BLaER1 treated with 17β-estradiol and CSF1 and Interleukin-3, amounts not matched to agents 10 nM and 100 nM (cell line): Measurements from ENCODE around the gene MUC5B.

Experiments used
- H3K27ac ChIP-seq, 11 experiments: shearing (Covaris generic); formaldehyde crosslinking; 2 replicates each; pipeline ENCODE4 v1.8.1; 2022
- H3K27me3 ChIP-seq, 11 experiments: shearing (Covaris generic); formaldehyde crosslinking; 2 replicates each; pipeline ENCODE4 v1.8.1; 2022
- H3K36me3 ChIP-seq, 11 experiments: shearing (Covaris generic); formaldehyde crosslinking; 2 replicates each; pipeline ENCODE4 v1.8.1; 2022
- H3K4me1 ChIP-seq, 10 experiments: shearing (Covaris generic); formaldehyde crosslinking; 2 replicates each; pipeline ENCODE4 v1.8.1; 2022
- H3K4me2 ChIP-seq, 11 experiments: shearing (Covaris generic); formaldehyde crosslinking; 2 replicates each; pipeline ENCODE4 v1.8.1; 2022
- H3K4me3 ChIP-seq, 10 experiments: shearing (Covaris generic); formaldehyde crosslinking; 2 replicates each; pipeline ENCODE4 v1.8.1; 2022
- H3K9ac ChIP-seq, 11 experiments: shearing (Covaris generic); formaldehyde crosslinking; 2 replicates each; pipeline ENCODE4 v1.8.1; 2022
- H3K9me3 ChIP-seq, 11 experiments: shearing (Covaris generic); formaldehyde crosslinking; replicated peaks in 1 of 11; 2 replicates each; pipeline ENCODE4 v1.8.1; 2022
- H4K20me1 ChIP-seq, 11 experiments: shearing (Covaris generic); formaldehyde crosslinking; 2 replicates each; pipeline ENCODE4 v1.8.1; 2022
- Cebpa-rat ChIP-seq, 11 experiments: shearing (Covaris generic); IDR thresholded peaks; 2 replicates each; pipeline ENCODE4 v1.8.1; 2022

Gene MUC5B

DNA sequence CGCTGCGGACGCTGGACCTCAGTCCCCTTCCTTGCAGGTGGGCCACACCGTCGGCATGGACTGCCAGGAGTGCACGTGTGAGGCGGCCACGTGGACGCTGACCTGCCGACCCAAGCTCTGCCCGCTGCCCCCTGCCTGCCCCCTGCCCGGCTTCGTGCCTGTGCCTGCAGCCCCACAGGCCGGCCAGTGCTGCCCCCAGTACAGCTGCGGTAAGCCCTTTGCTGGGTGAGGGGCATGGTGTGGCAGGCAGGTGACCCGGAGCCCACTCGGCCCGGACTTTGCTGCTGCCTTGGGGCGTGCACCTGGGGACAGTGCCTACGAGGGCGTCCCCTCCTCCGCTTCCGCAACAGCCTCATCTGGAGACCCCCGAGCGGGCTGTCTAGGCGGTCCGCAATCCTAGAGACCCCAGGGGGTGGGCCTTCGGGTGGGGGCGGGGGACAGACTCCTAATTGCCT lies 25.4 kb upstream of the MUC5B start:
- Histone ChIP-seq H3K36me3 (no peaks in the 10 kb centered on the region), H4K20me1 (peaks cover 0 to 21% (median under 1%) of the 10 kb centered on the region in 11 experiments; a peak in 10 of 22 replicates), H3K9ac (no peak overlapping the region), H3K4me1 (peaks cover 0 to 7% (median 0%) of the 10 kb centered on the region in 10 experiments; a peak in 1 of 20 replicates), H3K27me3 (peaks cover 3 to 35% (median 21%) of the 10 kb centered on the region in 11 experiments; a peak in 15 of 22 replicates), H3K4me3 (no peak overlapping the region), H3K9me3 (peaks cover 0 to 22% (median 8%) of the 10 kb centered on the region in 11 experiments; a peak in 10 of 22 replicates), H3K27ac (no peak overlapping the region), H3K4me2 (no peak overlapping the region)
- TF ChIP-seq Cebpa-rat (IDR thresholded peaks at IDR 0.05) = no peak

DNA sequence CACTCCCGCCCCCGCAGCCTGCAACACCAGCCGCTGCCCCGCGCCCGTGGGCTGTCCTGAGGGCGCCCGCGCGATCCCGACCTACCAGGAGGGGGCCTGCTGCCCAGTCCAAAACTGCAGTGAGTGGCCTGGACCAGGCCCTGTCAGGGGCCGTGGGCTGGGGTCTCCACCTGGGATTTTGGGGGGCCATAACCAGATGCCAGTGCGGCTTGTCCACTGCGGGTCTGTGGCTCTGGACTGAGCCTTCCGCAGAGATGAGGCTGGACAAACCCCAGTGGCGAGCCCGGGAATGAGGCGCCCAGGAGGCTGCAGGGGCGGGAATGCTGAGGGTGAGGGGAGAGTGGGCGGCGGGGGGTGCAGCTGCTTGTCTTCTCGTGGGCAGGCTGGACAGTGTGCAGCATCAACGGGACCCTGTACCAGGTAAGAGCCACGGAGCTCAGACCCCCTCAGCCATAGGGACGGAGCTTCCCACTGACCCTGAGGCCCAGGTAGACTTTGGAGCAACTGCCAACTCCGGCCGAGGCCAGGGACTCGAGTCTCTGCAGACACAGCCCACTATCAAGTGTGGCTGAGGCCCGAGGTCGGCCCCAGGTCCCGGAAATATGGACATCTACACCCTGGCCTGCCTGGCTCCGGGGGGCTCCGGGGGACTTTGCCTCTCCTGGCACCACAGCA lies 24.8 kb upstream of the MUC5B start:
- H3K36me3 ChIP-seq = no peaks in the 10 kb centered on the region
- H3K27me3 ChIP-seq = peaks cover 3 to 35% (median 21%) of the 10 kb centered on the region in 11 experiments; a peak in 15 of 22 replicates
- H3K4me3 ChIP-seq = no peak overlapping the region
- peaks cover 0 to 25% (median 4%) of the 10 kb centered on the region in 11 experiments; a peak in 10 of 22 replicates for H4K20me1 ChIP-seq
- H3K4me1 ChIP-seq = peaks cover 0 to 7% (median 0%) of the 10 kb centered on the region in 10 experiments; a peak in 1 of 20 replicates
- no peak overlapping the region for H3K27ac ChIP-seq
- no peak overlapping the region for H3K4me2 ChIP-seq
- H3K9me3 ChIP-seq = peaks cover 0 to 17% (median 8%) of the 10 kb centered on the region in 11 experiments; a peak in 8 of 22 replicates
- no peak for TF ChIP-seq Cebpa-rat (IDR thresholded peaks at IDR 0.05)
- H3K9ac ChIP-seq = no peak overlapping the region

DNA sequence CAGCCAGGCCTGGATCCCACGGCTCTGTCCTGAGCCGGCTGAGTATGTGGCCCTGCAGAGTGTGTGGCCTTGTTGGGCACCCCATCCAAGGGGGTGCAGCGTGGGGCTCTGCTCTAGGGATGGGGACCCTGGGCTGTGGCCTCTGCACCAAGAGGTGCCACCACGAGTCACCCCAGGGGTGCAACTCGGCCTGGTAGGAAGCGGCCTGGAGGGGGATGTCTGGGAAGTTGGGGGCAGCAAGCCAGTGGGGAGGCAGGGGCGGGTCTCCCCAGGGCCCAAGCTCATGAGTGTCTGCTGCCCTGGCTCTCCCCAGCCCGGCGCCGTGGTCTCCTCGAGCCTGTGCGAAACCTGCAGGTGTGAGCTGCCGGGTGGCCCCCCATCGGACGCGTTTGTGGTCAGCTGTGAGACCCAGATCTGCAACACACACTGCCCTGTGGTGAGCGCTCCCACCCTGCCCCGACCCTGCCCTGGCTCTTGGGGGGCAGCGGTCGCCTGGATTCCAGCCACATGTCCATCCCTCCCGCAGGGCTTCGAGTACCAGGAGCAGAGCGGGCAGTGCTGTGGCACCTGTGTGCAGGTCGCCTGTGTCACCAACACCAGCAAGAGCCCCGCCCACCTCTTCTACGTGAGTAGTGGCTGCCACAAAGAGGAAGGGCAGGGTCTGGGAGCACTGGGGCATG lies 24.2 kb upstream of the MUC5B start:
- peaks cover 0 to 10% (median 5%) of the 10 kb centered on the region in 11 experiments; a peak in 7 of 22 replicates for H3K9me3 ChIP-seq
- H3K4me2 ChIP-seq = no peak overlapping the region; a peak in 1 of 22 replicates
- H3K4me3 ChIP-seq = no peak overlapping the region
- TF ChIP-seq Cebpa-rat (IDR thresholded peaks at IDR 0.05) = no peak
- no peak overlapping the region for H3K9ac ChIP-seq
- H4K20me1 ChIP-seq = peaks cover 0 to 32% (median 5%) of the 10 kb centered on the region in 11 experiments; a peak in 10 of 22 replicates
- no peaks in the 10 kb centered on the region for H3K36me3 ChIP-seq
- peaks cover 3 to 35% (median 21%) of the 10 kb centered on the region in 11 experiments; a peak in 15 of 22 replicates for H3K27me3 ChIP-seq
- no peak overlapping the region for H3K27ac ChIP-seq
- peaks cover 0 to 7% (median 0%) of the 10 kb centered on the region in 10 experiments; a peak in 1 of 20 replicates for H3K4me1 ChIP-seq

DNA sequence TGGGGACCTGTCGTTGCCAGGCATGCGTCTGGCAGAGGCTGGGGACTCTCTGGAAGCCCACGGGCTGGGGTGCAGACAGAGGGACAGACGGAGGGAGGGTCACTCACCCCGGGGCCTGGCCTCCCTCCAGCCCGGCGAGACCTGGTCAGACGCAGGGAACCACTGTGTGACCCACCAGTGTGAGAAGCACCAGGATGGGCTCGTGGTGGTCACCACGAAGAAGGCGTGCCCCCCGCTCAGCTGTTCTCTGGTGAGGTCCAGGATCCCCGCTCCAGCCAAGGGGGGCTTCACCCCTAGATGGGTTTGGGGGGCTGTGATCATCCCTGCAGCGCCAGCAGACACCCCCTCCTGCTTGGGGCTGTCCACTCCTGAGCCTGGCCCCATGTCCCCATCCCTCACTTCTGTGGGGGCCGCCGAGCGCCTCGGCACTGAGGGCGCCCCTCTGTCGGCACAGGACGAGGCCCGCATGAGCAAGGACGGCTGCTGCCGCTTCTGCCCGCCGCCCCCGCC lies 23.6 kb upstream of the MUC5B start:
- H4K20me1 ChIP-seq = peaks cover 0 to 38% (median 5%) of the 10 kb centered on the region in 11 experiments; a peak in 10 of 22 replicates
- peaks cover 3 to 35% (median 21%) of the 10 kb centered on the region in 11 experiments; a peak in 15 of 22 replicates for H3K27me3 ChIP-seq
- no peak overlapping the region for H3K4me3 ChIP-seq
- no peak overlapping the region for H3K9ac ChIP-seq
- H3K36me3 ChIP-seq = no peaks in the 10 kb centered on the region
- no peak for TF ChIP-seq Cebpa-rat (IDR thresholded peaks at IDR 0.05)
- no peak overlapping the region; a peak in 1 of 22 replicates for H3K4me2 ChIP-seq
- peaks cover 0 to 7% (median 0%) of the 10 kb centered on the region in 10 experiments; a peak in 1 of 20 replicates for H3K4me1 ChIP-seq
- H3K9me3 ChIP-seq = peaks cover 0 to 5% (median 0%) of the 10 kb centered on the region in 11 experiments; a peak in 5 of 22 replicates
- no peak overlapping the region for H3K27ac ChIP-seq

DNA sequence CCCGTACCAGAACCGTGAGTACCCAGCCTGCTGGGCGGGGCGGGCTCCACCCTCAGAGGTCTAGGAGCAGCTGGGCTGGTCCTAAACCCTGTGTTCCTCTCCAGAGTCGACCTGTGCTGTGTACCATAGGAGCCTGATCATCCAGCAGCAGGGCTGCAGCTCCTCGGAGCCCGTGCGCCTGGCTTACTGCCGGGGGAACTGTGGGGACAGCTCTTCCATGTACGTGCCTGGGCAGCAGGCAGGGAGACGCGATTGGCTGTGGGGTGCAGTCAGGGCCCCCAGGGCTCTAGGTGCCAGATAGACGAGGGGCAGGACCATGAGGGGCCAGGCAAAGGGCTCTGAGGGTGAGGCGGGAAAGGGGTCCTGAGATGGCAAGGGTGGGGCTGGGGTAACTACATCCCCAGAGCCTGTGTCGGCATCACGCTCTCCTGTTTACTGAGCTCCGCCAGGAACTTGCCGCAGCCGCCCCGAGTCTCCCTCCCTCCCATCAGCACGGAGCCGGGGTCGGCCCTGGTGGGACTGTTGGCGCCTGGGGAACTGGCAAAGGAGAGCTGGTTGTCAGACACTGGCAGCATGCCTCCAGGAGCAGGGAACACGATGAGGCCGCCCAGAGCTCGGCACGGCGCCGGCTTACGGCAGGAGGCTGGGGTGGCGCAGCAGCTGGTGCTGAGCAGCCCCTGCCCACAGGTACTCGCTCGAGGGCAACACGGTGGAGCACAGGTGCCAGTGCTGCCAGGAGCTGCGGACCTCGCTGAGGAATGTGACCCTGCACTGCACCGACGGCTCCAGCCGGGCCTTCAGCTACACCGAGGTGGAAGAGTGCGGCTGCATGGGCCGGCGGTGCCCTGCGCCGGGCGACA lies 22.9 kb upstream of the MUC5B start:
- Histone ChIP-seq H3K4me3 (no peak overlapping the region), H4K20me1 (peaks cover 0 to 44% (median 5%) of the 10 kb centered on the region in 11 experiments; a peak in 10 of 22 replicates), H3K9me3 (no peaks in the 10 kb centered on the region; a peak in 1 of 22 replicates), H3K4me1 (peaks cover 0 to 7% (median 0%) of the 10 kb centered on the region in 10 experiments; a peak in 1 of 20 replicates), H3K27ac (no peak overlapping the region), H3K9ac (no peak overlapping the region), H3K36me3 (no peaks in the 10 kb centered on the region), H3K27me3 (peaks cover 3 to 35% (median 21%) of the 10 kb centered on the region in 11 experiments; a peak in 15 of 22 replicates), H3K4me2 (no peak overlapping the region)
- no peak for TF ChIP-seq Cebpa-rat (IDR thresholded peaks at IDR 0.05)

DNA sequence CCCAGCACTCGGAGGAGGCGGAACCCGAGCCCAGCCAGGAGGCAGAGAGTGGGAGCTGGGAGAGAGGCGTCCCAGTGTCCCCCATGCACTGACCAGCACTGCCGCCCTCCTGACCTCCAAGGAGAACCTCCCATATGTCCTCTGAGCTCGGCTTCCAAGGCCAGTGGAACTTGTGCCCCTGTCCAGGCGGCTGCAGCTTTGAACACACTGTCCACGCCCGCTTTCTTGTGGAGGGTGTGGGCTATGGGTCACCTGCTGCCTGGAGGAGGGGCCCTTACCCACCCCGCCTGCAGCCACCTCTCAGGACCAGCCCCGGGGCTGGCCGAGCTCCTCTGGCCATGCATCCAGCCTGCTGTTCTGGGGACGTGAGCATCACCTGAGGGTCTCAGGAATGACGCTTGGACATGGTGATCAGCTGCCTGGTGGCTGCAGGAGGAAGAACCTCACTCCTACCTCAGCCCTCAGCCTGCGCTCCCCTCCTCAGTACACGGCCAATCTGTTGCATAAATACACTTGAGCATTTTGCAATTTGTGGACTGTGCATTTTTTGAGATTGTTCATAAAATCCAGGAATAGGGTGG lies 22.2 kb upstream of the MUC5B start:
- H3K4me1 ChIP-seq = peaks cover 0 to 7% (median 0%) of the 10 kb centered on the region in 10 experiments; a peak in 1 of 20 replicates
- no peak overlapping the region for H3K4me2 ChIP-seq
- peaks cover 3 to 35% (median 21%) of the 10 kb centered on the region in 11 experiments; a peak in 15 of 22 replicates for H3K27me3 ChIP-seq
- H3K27ac ChIP-seq = no peak overlapping the region
- no peak overlapping the region for H3K9ac ChIP-seq
- peaks cover 0 to 51% (median 5%) of the 10 kb centered on the region in 11 experiments; a peak in 10 of 22 replicates for H4K20me1 ChIP-seq
- no peak for TF ChIP-seq Cebpa-rat (IDR thresholded peaks at IDR 0.05)
- H3K36me3 ChIP-seq = no peaks in the 10 kb centered on the region
- no peaks in the 10 kb centered on the region for H3K9me3 ChIP-seq
- no peak overlapping the region for H3K4me3 ChIP-seq

DNA sequence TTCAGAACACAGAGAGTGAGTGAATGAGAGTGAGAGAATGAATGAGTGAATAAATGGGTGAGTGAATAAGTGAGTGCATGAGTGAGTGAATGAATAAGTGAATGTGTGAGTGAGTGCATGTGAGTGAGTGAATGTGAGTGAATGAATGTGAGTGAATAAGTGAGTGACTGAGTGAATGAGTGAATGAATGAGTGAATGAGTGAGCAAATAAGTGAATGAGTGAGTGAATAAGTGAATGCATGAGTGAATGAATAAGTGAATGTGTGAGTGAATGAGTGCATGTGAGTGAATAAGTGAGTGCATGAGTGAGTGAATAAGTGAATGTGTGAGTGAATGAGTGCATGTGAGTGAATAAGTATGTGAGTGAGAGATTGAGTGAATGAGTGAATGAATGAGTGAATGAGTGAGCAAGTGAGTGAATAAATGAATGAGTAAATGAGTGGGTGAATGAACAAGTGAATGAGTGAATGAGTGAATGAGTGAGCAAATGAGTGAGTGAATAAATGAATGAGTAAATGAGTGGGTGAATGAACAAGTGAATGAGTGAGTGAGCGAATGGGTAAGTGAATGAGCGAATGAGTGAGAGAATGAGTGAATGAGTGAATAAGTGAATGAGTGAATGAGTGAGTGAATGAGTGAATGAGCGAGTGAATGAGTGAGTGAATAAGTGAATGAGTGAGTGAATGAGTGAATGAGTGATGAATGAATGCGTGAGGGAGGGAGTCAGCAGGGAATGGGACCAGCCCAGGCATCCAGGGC lies 21.3 kb upstream of the MUC5B start:
- H3K9me3 ChIP-seq = no peaks in the 10 kb centered on the region
- peaks cover 0 to 7% (median 0%) of the 10 kb centered on the region in 10 experiments; a peak in 1 of 20 replicates for H3K4me1 ChIP-seq
- H3K4me3 ChIP-seq = no peak overlapping the region
- TF ChIP-seq Cebpa-rat (IDR thresholded peaks at IDR 0.05) = no peak
- no peak overlapping the region for H3K4me2 ChIP-seq
- H4K20me1 ChIP-seq = peaks cover 0 to 60% (median 5%) of the 10 kb centered on the region in 11 experiments; a peak in 10 of 22 replicates
- no peaks in the 10 kb centered on the region for H3K36me3 ChIP-seq
- peaks cover 3 to 35% (median 21%) of the 10 kb centered on the region in 11 experiments; a peak in 15 of 22 replicates for H3K27me3 ChIP-seq
- no peak overlapping the region for H3K27ac ChIP-seq
- no peak overlapping the region for H3K9ac ChIP-seq
